K562 (cell line): Measurements from ENCODE around the gene KIF5C. TPM values are rescaled to one million over a fixed set of nuclear protein-coding genes. Genes with fewer than 3 reads are reported as not detected.

Experiments
- ATAC-seq: fragments of 200-7000 bp; cut with Tn5 transposase; 3 replicates; pipeline ENCODE4 v1.9.1; 2020; ENCODE audit warnings: moderate library complexity
- BruUV-seq: library from RNA; stranded (reverse); fragments of 400-500 nt; replicated peaks from 2 replicates; lab custom pipeline; 2021; lab: Mats Ljungman, UMichigan
- CTCF ChIA-PET: fragments of 300-600 bp; formaldehyde crosslinking; extraction: SDS; loops from one replicate; lab custom pipeline; 2021; ENCODE audit warnings: low intra/inter-chr PET ratio; lab: Yijun Ruan, JAX
- POLR2A ChIA-PET: fragments of 300-600, 350-650 bp; sonication (Branson Sonifier 250); formaldehyde crosslinking; extraction: SDS; loops from one replicate; lab custom pipeline; 2021; ENCODE audit warnings: antibody characterized with exemption, inconsistent platforms; lab: Yijun Ruan, JAX
- DNase-seq, 4 experiments: peaks; one replicate each; pipeline versions ENCODE4 v3.0.0 to v3.0.0-alpha.2; 2011 to 2018; ENCODE audit warnings: low spot score in 3 of 4, mixed read lengths in 3 of 4; ENCODE audit errors: extremely low read depth in 1 of 4
- FAIRE-seq: peaks from 2 replicates; lab custom pipeline; 2011; peaks lifted over from hg19 to GRCh38; lab: Jason Lieb, UNC
- H2AFZ ChIP-seq: 2 replicates; pipeline ENCODE4 v1.6.0; 2011; ENCODE audit warnings: low read depth, low read length, control low read depth, inconsistent platforms
- H3K27ac ChIP-seq: fragments of 200-600 bp; 3 replicates; pipeline ENCODE4 v1.8.0; 2011; ENCODE audit warnings: low read depth, mild to moderate bottlenecking, control low read depth, inconsistent platforms, low read length, moderate library complexity, mixed read lengths; ENCODE audit errors: extremely low read depth
- H3K27me3 ChIP-seq, 2 experiments: fragments of 300-600 bp in 1 of 2; 2 replicates in 1 of 2; 3 replicates in 1 of 2; pipeline versions ENCODE4 v1.6.0 to v1.8.0; 2011; ENCODE audit warnings: inconsistent platforms in 2 of 2, low read length in 2 of 2, mild to moderate bottlenecking in 1 of 2, mixed read lengths in 1 of 2, moderate library complexity in 1 of 2; ENCODE audit not compliant: control insufficient read depth in 2 of 2, insufficient read depth in 2 of 2
- H3K36me3 ChIP-seq: fragments of 300-600 bp; 3 replicates; pipeline ENCODE4 v1.8.0; 2011; ENCODE audit warnings: mild to moderate bottlenecking, low read length, inconsistent platforms; ENCODE audit not compliant: control insufficient read depth, insufficient read depth
- H3K4me1 ChIP-seq, 2 experiments: fragments of 200-600 bp in 1 of 2; replicated peaks in 1 of 2; 2 replicates in 1 of 2; 3 replicates in 1 of 2; pipeline versions ENCODE4 v1.5.1 to v1.8.0; 2011; ENCODE audit warnings: inconsistent platforms in 2 of 2, low read length in 2 of 2, mild to moderate bottlenecking in 1 of 2, mixed read lengths in 1 of 2, moderate library complexity in 1 of 2; ENCODE audit not compliant: control insufficient read depth in 2 of 2, insufficient read depth in 2 of 2
- H3K4me2 ChIP-seq: 2 replicates; pipeline ENCODE4 v1.6.1; 2011; ENCODE audit warnings: low read length, control low read depth, inconsistent platforms, mixed read lengths; ENCODE audit not compliant: insufficient read depth
- H3K4me3 ChIP-seq: fragments of 200-600 bp; sonication (generic), shearing (Covaris generic); 2 replicates; pipeline ENCODE4 v1.5.1; 2016; ENCODE audit warnings: control low read depth, inconsistent platforms
- H3K79me2 ChIP-seq: fragments of 200-600 bp; 3 replicates; pipeline ENCODE4 v1.8.0; 2011; ENCODE audit warnings: low read length, inconsistent platforms; ENCODE audit not compliant: control insufficient read depth, insufficient read depth
- H3K9ac ChIP-seq, 2 experiments: 2 replicates each; pipeline versions ENCODE4 v1.6.0 to v1.6.1; 2011; ENCODE audit warnings: low read depth in 2 of 2, low read length in 2 of 2, control low read depth in 1 of 2, inconsistent platforms in 1 of 2, mild to moderate bottlenecking in 1 of 2, mixed read lengths in 1 of 2; ENCODE audit not compliant: insufficient read depth in 1 of 2
- H3K9me1 ChIP-seq: one replicate; pipeline ENCODE4 v1.6.0; 2011; ENCODE audit warnings: inconsistent platforms, mild to moderate bottlenecking, low read length, moderate library complexity; ENCODE audit not compliant: control insufficient read depth, insufficient read depth
- H3K9me3 ChIP-seq: replicated peaks from 2 replicates; pipeline ENCODE4 v1.5.1; 2011; ENCODE audit warnings: low read depth, low read length, inconsistent platforms; ENCODE audit not compliant: control insufficient read depth, insufficient read depth
- H4K20me1 ChIP-seq: replicated peaks from 2 replicates; pipeline ENCODE4 v1.6.1; 2011; ENCODE audit warnings: low read length, inconsistent platforms, mixed read lengths; ENCODE audit not compliant: control insufficient read depth, insufficient read depth
- AFF1 ChIP-seq, 2 experiments: fragments of 450-650 bp; IDR thresholded peaks; 2 replicates each; pipeline ENCODE4 v1.6.1; 2018; ENCODE audit warnings: mild to moderate bottlenecking in 2 of 2, low read depth in 1 of 2; ENCODE audit not compliant: partially characterized antibody in 2 of 2
- HINFP ChIP-seq: fragments of 450-650 bp; conservative IDR thresholded peaks from 2 replicates; pipeline ENCODE4 v1.6.1; 2016; ENCODE audit warnings: missing genetic modification characterization, low read depth, mild to moderate bottlenecking, control low read depth, missing compliant biosample characterization
- HNRNPUL1 ChIP-seq: fragments of 200-400 bp; formaldehyde crosslinking; IDR thresholded peaks from 2 replicates; pipeline ENCODE4 v1.6.1; 2017; ENCODE audit warnings: low read length
- L3MBTL2 ChIP-seq: fragments of 450-650 bp; IDR thresholded peaks from 2 replicates; pipeline ENCODE4 v1.6.1; 2016; ENCODE audit warnings: mild to moderate bottlenecking, moderate library complexity
- MAZ ChIP-seq, 2 experiments: fragments of 450-650 bp in 1 of 2; sonication (generic) in 1 of 2; formaldehyde crosslinking; IDR thresholded peaks in 1 of 2; conservative IDR thresholded peaks in 1 of 2; 2 replicates each; pipeline versions ENCODE4 v1.4.0 to v1.5.0; 2020; ENCODE audit warnings: mild to moderate bottlenecking in 1 of 2, missing genetic modification reagents in 1 of 2
- MITF ChIP-seq: IDR thresholded peaks from 2 replicates; pipeline ENCODE4 v1.6.1; 2014; ENCODE audit warnings: antibody characterized with exemption
- PRDM10 ChIP-seq: fragments of 450-650 bp; IDR thresholded peaks from 2 replicates; pipeline ENCODE4 v1.6.1; 2018; ENCODE audit not compliant: partially characterized antibody
- U2AF1 ChIP-seq: fragments of 200-400 bp; formaldehyde crosslinking; optimal IDR thresholded peaks from 2 replicates; pipeline ENCODE3; 2017; ENCODE audit warnings: mild to moderate bottlenecking, low read depth, low read length, moderate library complexity
- ZNF77 ChIP-seq: fragments of 250-450 bp; sonication (Bioruptor Pico); IDR thresholded peaks from 2 replicates; pipeline ENCODE4 v1.5.0; 2020
- ZSCAN29 ChIP-seq: fragments of 450-650 bp; IDR thresholded peaks from 2 replicates; pipeline ENCODE4 v1.6.1; 2017
- WGBS: fragments of 100-300 bp; shearing (Covaris generic); methylation state at CpG from one replicate; pipeline ENCODE4 v1.1.6; 2016; ENCODE audit warnings: low coverage, mixed read lengths; ENCODE audit not compliant: insufficient coverage; ENCODE audit errors: missing lambda C conversion rate; 5-methylcytosine and 5-hydroxymethylcytosine counted together
- in situ Hi-C: fragments of 300-500 bp; cut with MboI; formaldehyde crosslinking; loops from 4 replicates; pipeline ENCODE4 v1.15.0; 2018; ENCODE audit warnings: inconsistent platforms, mixed read lengths
- intact Hi-C: fragments of 100-400 bp; cut with micrococcal nuclease; formaldehyde crosslinking; loops from 2 replicates; pipeline ENCODE4 v1.14.2; 2022
- polyA plus RNA-seq, 8 experiments: library from polyadenylated mRNA; depleted of rRNA in 4 of 8; stranded (reverse) in 5 of 8; unstranded in 3 of 8; fragments of >200 nt; fragmentation: Nextera tagmentation in 2 of 8; fragmentation: Illumina TruSeq in 1 of 8; extraction: Ambion mirVana in 2 of 8; extraction: Trizol in 1 of 8; gene quantifications; 2 replicates each; pipeline versions ENCODE4 v1.2.1 to v1.2.3, GENCODE V29; 2011 to 2014; ENCODE audit warnings: inconsistent platforms in 1 of 8, missing spikeins in 1 of 8
- total RNA-seq, 7 experiments: library from RNA; depleted of rRNA in 6 of 7; stranded (reverse); fragments of >200 nt in 6 of 7; fragmentation: Illumina TruSeq in 2 of 7; extraction: Trizol in 2 of 7; gene quantifications; 2 replicates each; pipeline versions ENCODE4 v1.2.1 to v1.2.3, GENCODE V29; 2011 to 2021; ENCODE audit warnings: low replicate concordance in 1 of 7

The KIF5C gene
- total and polyA plus RNA-seq, 9 of the 15 experiments (the other 6 are each of a cell fraction or from before 2014, with no cell fraction given), result 0.01 to 0.09 (median 0.01) TPM; not detected in 6

GRCh38 chr2:149068996-149069888 is 194.2 kb downstream of the KIF5C start:
- WGBS, result under 1% methylated on average over 5 of the region's 5 CpGs
- ChIA-PET CTCF (no interaction called here), POLR2A (no interaction called here)
- FAIRE-seq (no peak), DNase-seq (no peak), ATAC-seq (no peak)
- Histone ChIP-seq H3K4me1 (no peaks in the 10 kb centered on the region), H3K9me1 (no peaks in the 10 kb centered on the region), H3K27ac (no peak overlapping the region), H3K9ac (no peak overlapping the region), H3K79me2 (no peaks in the 10 kb centered on the region), H2AFZ (no peak overlapping the region), H3K9me3 (no peaks in the 10 kb centered on the region), H3K4me2 (no peak overlapping the region), H4K20me1 (no peaks in the 10 kb centered on the region), H3K36me3 (no peaks in the 10 kb centered on the region), H3K27me3 (no peaks in the 10 kb centered on the region), H3K4me3 (no peak overlapping the region)
- no TSS peak for BruUV-seq
- intact Hi-C loops (no loop called here), in situ Hi-C loops (no loop called here)
- TF ChIP-seq MITF, result no peak
- no peak for TF ChIP-seq L3MBTL2
- no peak for TF ChIP-seq U2AF1
- no peak for TF ChIP-seq PRDM10
- no peak for TF ChIP-seq HNRNPUL1
- no peak for TF ChIP-seq HINFP (tag)
- TF ChIP-seq ZSCAN29, result no peak
- no peak for TF ChIP-seq MAZ (CRISPR knock-in tag; conservative IDR thresholded peaks at IDR 0.05 in 1 of 2, IDR thresholded peaks at IDR 0.05 in 1 of 2)
- no peak for TF ChIP-seq ZNF77 (CRISPR knock-in tag)
- no peak for TF ChIP-seq AFF1 (IDR thresholded peaks at IDR 0.05; ENCODE audit: low read depth in 1 of 2, partially characterized antibody in 2 of 2)
